KG1 (cell line): ENCODE results near the gene PEX11B.

Experiments
- DNase-seq: peaks from one replicate; lab custom pipeline; 2025; lab: John Stamatoyannopoulos, UW

The PEX11B gene

DNA sequence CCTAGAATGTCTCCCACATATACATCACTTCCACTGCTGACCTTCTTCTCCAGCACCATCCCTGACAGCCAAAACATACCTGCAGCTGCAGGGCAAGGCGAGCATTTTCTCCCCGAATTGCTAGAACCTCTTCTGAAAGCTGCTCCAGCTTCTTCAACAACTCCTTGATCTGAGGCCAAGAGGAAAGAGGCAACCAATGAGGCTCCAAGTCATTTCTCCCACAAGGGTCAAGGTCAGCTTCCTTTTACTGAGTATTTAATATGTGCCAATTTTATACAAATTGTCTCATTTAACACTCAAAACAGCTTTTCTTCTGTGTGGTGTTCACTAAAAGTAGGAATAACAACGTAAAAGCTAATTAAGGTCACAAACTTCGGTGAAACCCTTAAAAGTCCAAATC, 50.3 kb downstream of the PEX11B start:
- DNase-seq = no peak

DNA sequence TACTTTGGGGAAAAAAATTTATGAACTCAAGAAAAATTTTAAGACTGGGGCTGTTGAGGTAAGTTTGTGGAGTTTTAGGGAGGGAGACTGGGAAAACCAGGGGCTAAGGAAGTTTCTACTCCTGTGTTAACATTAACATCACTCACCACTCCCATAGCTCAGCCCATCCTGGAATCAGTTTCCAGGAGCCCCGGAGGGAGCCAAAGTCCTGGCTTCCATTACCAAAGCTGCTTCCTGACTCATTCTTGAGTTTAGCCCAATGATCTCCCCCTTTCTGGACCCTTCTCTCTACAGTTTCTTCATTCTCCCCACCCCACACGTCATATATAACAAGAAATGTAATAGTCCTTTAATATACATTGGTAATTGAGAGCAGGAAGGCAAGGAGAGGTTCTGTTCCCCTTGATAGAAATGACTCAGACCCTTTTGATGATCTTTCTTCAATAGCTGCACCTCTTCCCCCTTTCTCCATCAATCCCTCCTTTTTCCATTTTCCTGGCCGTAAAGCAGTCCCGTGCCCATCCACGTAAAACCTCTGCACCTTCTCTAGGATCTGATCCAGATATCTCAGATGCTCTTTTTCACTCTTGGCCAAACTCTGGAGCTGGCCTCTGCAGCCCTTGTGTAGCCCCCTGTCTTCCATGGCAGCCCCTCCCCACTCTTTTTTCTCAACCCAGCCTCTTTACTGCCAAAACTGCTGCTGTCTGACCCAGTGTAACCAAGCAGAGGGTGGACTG, 55.1 kb downstream of the PEX11B start:
- no peak for DNase-seq
